Hepatocyte (in vitro differentiated cells): ENCODE results near the gene OCA2.

Experiments used
- EZH2 ChIP-seq: fragments of 200-600 bp; sonication (generic); IDR thresholded peaks from 2 replicates; pipeline ENCODE4 v1.6.1; 2016; ENCODE audit warnings: antibody characterized with exemption, mild to moderate bottlenecking, borderline replicate concordance
- EZH2phosphoT487 ChIP-seq: fragments of 200-600 bp; sonication (generic); IDR thresholded peaks from one replicate; pipeline ENCODE4 v1.6.1; 2018; ENCODE audit warnings: antibody characterized with exemption, mild to moderate bottlenecking, low read depth, moderate library complexity; ENCODE audit not compliant: unreplicated experiment, severe bottlenecking

GRCh38 chr15:27989838-27990237 is 109.3 kb downstream of the OCA2 start:
- no peak for TF ChIP-seq EZH2phosphoT487
- no peak for TF ChIP-seq EZH2
